ENCODE results near the gene EXOC3L4.

Gene EXOC3L4

GRCh38 chr14:103132381-103133209 lies 38.1 kb downstream of the EXOC3L4 start:
- POLR2A ChIA-PET: no interaction called here
- no peak overlapping the region for H3K4me3 ChIP-seq (ENCODE audit: low read depth, low read length)
- TF ChIP-seq CTCF (IDR thresholded peaks at IDR 0.05; ENCODE audit: insufficient read depth, low read length, missing control alignments): no peak
- DNase-seq (ENCODE audit: low read depth, low spot score): no peak
- CTCF ChIA-PET: interaction anchor here (7.2 kb wide), 1 partner anchor 28 kb away, joined by 50 read pairs; no protein-coding TSS in a partner anchor

GRCh38 chr14:103133210-103134140 lies 39.0 kb downstream of the EXOC3L4 start:
- no peak for TF ChIP-seq CTCF (IDR thresholded peaks at IDR 0.05; ENCODE audit: insufficient read depth, low read length, missing control alignments)
- CTCF ChIA-PET: interaction anchor here (1.0 to 7.2 kb wide), 2 partner anchors 16 to 29 kb away, joined by 3 to 50 read pairs; no protein-coding TSS in a partner anchor
- POLR2A ChIA-PET: no interaction called here
- no peak overlapping the region for H3K4me3 ChIP-seq (ENCODE audit: low read depth, low read length)
- DNase-seq (ENCODE audit: low read depth, low spot score): no peak

- TF ChIP-seq CTCF (IDR thresholded peaks at IDR 0.05; ENCODE audit: insufficient read depth, low read length, missing control alignments): no peak
- no peak overlapping the region for H3K4me3 ChIP-seq (ENCODE audit: low read depth, low read length)
- no peak for DNase-seq (ENCODE audit: low read depth, low spot score)
- ChIA-PET CTCF (interaction anchor here (0.9 to 7.2 kb wide), 4 partner anchors 10 to 59 kb away, joined by 3 to 50 read pairs (median 3); no protein-coding TSS in a partner anchor), POLR2A (no interaction called here)
These were observed 39.9 kb downstream of the EXOC3L4 start for GRCh38 chr14:103134405-103134804.

GRCh38 chr14:103134919-103135318 lies 40.4 kb downstream of the EXOC3L4 start:
- POLR2A ChIA-PET: no interaction called here
- TF ChIP-seq CTCF (IDR thresholded peaks at IDR 0.05; ENCODE audit: insufficient read depth, low read length, missing control alignments): no peak
- DNase-seq (ENCODE audit: low read depth, low spot score): no peak
- H3K4me3 ChIP-seq (ENCODE audit: low read depth, low read length): no peak overlapping the region
- CTCF ChIA-PET: interaction anchor here (0.9 to 7.2 kb wide), 4 partner anchors 9 to 59 kb away, joined by 3 to 50 read pairs (median 3); no protein-coding TSS in a partner anchor

GRCh38 chr14:103135333-103136260 lies 41.1 kb downstream of the EXOC3L4 start:
- ChIA-PET CTCF (interaction anchor here (1.7 to 7.2 kb wide), 4 partner anchors 9 to 441 kb away, joined by 5 to 50 read pairs (median 8); no protein-coding TSS in a partner anchor), POLR2A (no interaction called here)
- no peak for TF ChIP-seq CTCF (IDR thresholded peaks at IDR 0.05; ENCODE audit: insufficient read depth, low read length, missing control alignments)
- DNase-seq (ENCODE audit: low read depth, low spot score): no peak
- H3K4me3 ChIP-seq (ENCODE audit: low read depth, low read length): no peak overlapping the region

Data from AG04449 (cell line).